ENCODE measurements around the gene ZCCHC9.

ZCCHC9 gene

GRCh38 chr5:81359881-81360280 is 58.5 kb downstream of the ZCCHC9 start:
- DNase-seq: peak; percentile 24

GRCh38 chr5:81360640-81361039 is 59.3 kb downstream of the ZCCHC9 start:
- DNase-seq: no peak

- DNase-seq: no peak
Observed at GRCh38 chr5:81361600-81361999, 60.2 kb downstream of the ZCCHC9 start.

Measured in NCI-H69 (cell line).